Pulmonary artery endothelial cell (primary cell): ENCODE measurements around the gene NAV2. TPM values are rescaled to one million over a fixed set of nuclear protein-coding genes. Genes with fewer than 3 reads are reported as not detected.

Experiments used
- DNase-seq: peaks from one replicate; pipeline ENCODE4 v3.0.0-alpha.2; 2011; ENCODE audit warnings: low read depth, low spot score
- total RNA-seq: library from RNA; depleted of rRNA; stranded (reverse); fragments of >200 nt; gene quantifications from 2 replicates; pipeline ENCODE4 v1.2.3, GENCODE V29; 2014

The NAV2 gene
- total RNA-seq, 1 donor from 2014 or later, result 9.5 TPM

DNA sequence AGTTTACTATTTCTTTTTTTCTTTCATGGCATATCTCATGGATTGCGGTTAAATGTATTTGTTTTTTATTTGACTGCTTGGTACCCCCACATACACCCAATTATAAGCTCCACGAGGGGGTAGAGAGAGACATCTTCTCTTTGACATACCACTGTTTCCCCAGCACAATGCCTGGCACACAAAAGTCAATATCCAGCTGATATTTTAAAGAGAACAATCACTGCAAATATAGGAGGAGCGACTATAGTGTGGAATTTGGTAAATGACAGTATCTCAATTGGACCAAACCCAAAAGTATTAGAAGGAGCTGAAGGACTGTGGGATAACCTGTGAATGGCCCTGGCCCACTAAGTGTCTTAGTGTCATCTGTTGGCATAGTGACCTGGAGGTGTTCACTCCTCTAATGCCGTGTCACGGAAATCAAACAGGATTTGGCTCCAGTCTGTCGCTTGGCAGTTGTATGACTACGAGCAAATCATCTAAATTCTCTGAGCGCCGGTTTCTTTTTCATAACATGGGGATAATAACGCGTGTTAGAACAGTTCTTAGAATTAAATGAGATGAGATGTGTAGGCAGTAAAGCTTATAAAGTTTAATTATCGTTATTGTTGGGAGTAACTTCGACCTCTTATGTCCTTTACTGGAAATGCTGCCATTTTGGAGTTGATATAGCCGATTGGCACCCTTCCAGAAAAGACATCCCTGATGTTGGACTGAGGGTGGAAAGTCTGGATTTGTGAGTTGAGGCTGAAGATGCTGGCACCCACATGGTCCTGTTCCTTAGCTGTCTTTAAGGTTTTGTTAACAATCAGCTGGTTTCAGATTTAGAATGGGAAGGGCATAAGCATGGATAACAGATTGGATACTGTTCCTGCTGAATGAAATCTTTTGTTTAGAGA, 303.1 kb downstream of the NAV2 start:
- no peak for DNase-seq

DNA sequence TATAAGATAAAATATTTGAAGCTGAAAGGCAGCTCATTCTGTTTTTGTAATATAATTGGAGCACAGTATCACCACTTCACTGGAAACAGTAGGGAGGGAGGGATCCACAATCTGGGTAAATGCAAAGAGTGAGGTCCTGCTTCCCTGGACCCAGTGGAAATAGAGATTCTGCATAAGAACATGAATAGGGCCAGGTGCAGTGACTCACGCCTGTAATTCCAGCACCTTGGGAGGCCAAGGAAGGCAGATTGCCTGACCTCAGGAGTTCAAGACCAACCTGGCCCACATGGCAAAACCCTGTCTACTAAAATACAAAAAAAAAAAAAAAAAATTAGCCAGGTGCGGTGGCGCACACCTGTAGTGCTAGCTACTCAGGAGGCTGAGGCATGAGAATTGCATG, 303.9 kb downstream of the NAV2 start:
- no peak for DNase-seq

DNA sequence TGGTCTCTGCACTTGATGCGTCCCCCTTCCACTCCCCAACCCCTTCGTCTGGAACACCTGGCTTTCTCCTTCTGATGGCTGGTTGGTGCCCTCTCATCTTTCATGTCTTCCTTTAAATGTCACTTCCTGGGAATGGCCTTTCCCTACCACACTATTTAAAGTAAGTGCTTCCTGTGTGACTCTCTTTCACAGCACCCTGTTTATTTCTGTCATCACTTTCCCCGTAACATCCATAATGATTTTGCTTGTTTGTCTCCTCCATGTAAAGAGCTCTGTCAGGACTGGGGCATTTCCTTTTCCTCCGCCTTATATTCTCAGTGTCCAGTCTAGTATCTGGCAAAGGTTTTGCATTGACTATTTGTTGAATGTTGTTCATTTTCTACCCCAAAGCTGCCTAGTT, 304.7 kb downstream of the NAV2 start:
- DNase-seq, result no peak

DNA sequence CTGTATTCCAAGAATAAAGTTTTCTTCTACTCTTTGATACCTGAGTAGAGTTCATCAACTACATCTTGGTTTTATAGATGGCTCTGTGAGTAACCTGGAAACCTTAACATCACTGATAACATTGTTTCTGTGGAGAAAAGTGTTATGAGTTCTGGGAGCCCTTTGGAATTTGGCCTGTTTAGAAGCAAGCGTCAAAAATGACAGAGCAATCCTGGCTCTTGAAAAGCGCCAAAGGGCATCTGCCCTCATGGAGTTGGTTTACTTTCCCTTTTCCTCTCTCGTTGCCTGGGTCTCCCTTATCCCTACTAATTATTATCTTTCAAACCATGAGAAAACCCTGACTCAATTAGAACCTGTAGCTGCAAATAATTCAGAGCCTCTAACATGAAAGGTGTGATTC, 307.6 kb downstream of the NAV2 start:
- no peak for DNase-seq

DNA sequence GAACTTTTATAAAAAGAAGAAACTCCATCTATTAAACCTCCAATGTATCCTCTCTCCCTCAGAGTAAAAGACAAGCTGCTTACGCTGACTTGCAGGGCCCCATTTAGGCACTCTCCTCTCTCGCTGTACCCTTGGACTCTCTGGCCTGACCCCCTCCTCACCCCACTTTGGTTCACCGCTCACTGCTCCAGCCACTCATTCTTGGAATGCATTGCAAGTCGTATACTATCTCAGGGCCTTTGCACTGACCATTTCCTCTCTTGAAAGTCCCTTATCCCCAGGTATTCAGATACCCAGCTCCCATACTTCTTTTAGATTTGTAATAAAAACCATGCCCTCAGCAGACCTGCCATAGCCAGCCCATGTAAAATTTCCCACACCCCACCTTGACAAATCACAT, 308.1 kb downstream of the NAV2 start:
- DNase-seq, result no peak

DNA sequence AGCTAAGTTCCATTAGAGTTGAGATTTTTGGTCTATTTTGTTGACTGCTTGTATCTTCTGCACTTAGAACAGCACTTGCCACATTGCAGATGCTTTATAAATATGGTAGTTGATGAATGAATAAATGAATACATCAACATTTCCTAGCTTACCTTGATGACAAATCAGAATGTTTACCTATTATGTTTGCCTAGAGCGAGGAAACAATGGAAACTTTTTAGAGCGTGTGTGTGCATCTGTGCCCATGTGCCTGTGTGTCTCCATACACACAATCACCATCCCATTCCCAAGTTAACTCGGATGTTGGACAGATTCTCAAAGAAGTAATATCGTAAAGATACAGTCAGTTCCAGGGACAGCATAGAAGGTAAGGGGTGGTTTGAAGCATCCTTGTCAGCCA, 308.6 kb downstream of the NAV2 start:
- DNase-seq, result no peak

DNA sequence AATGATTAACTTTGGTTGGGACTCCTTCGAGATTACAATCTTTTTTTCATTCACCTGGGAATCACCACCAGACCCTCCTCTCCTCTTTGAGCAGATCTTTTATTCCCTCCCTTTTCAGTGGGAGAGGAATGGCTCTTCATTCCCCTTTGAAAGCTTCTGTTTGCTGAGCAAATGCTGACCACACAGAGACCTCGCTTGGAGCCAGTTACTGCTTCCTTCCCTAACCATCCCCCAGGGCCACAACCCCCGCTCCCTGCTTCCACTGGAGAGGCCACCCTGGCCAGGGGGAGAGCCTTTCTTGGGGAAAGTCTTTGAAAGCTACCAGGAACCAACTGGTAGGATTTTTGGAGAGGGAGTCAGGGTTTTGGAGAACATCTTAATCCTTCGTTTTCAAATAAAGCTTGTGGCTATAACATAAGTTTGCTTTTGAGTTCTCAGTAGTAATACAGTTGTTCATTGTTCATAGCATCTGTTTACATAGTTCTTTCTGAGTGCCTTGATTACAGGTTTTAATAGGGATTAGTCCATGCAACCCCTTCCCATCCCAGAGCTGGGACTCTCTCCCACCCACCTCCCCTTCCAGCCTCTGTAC, 309.2 kb downstream of the NAV2 start:
- no peak for DNase-seq

DNA sequence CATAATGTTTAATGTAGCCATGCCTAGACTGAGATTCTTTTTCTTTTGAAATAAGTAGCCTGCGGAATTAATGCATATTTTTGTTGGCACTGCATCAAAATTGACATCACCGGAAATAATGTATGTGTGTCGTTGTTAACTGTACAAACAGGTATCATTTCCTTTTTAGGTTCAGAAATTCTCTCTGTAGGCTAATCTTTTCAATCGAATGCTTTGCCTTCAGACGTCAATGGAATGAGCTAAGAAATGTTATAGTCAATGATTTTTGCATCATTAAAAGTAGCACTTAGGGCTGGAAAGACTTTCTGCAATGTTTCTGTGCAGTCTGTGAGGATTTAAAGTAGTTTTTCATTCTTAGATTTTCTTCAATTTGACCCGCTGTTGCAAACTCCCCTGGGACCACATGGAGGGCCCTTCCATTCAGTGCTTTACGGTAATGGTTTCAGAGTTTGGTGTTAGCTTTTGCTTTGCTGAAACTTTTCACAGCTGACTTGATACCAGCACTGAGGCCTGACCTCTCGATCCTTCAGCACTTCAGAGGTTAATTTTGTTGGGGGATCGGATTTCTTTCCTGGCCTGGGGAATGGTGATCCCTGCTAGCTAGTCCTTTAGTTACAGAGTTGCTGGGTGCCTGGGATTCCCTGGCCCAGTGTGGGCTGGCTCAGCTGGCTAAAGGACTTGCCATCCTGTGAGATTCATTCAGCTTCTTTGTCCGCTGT, 309.9 kb downstream of the NAV2 start:
- DNase-seq, result peak; percentile 29

DNA sequence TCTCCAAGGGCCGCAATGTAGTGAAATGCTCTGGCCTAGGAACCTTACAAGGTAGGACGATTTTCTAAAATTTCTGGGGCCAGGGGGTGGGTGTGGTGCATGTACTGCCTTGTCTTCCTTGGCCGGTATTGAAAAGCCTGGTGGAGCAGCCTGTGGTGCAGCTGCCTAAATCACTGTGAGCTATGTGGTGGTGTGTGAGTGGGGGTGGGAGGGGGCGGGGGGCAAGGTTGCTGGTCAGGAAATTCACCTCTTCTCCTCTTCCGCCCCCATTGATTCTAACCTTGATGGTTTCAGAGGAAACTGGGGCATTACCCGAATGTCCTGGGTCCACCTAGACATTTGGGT, 310.4 kb downstream of the NAV2 start:
- DNase-seq, result no peak

DNA sequence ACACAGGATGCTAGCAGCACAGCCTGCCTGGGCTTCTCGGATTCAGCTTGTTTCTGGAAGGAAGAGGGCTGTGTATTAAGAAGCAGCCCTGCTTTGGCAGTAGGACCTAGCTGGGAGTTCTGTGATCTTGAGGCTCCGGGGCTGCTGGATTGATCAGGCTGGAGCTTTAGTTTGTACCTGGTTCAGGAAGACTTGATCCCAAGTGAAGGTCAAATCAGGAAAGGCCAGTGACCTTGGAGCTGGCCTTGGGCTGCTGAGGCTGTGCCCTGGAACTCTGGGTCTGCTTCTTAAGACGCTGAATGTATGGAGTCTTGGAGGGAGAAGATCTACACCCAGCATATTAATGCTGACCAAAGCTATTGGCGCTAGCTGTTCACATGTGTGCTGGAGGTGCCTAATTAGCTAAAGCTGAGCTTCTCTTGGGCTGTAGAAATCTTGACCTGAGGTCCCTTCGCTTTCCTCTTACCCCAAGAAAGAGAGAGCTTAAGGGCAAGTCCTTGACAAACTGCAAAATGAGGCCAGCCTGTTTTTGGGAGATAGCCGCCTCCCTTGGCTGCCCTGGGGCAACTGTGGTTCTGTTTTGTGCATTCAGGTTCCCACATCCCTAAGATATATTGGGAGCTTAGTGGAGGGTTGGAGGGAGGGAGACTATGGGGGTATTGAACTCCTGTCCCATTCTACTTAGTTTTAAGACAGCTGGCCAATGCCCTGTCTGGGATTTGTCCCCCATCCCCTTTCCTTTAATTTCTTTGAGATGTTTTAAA, 311.7 kb downstream of the NAV2 start:
- no peak for DNase-seq

DNA sequence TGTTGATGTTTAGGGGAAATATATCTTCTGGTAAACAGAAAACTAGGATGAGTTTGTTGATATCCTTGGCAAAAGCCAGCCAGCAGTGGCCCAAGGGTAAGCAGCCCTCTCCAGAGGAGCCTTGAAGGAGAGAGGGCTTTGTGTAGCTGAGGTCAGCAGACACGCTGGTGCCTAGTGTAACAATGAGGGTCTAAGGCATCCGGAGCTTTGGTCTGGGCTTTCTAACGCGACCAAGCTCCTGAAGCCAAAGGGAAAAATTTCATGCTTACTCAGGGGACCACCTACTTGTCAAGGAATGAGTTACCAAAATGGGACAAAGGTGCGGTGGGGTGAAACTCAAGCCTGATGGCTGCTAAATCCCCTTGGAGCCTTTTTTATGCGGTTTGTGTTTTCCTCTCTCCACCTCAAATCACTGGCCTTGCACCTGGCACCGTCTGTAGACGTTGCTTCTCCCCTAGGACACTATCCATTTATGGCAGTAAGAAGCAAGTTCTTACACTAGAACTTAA, 312.7 kb downstream of the NAV2 start:
- no peak for DNase-seq

DNA sequence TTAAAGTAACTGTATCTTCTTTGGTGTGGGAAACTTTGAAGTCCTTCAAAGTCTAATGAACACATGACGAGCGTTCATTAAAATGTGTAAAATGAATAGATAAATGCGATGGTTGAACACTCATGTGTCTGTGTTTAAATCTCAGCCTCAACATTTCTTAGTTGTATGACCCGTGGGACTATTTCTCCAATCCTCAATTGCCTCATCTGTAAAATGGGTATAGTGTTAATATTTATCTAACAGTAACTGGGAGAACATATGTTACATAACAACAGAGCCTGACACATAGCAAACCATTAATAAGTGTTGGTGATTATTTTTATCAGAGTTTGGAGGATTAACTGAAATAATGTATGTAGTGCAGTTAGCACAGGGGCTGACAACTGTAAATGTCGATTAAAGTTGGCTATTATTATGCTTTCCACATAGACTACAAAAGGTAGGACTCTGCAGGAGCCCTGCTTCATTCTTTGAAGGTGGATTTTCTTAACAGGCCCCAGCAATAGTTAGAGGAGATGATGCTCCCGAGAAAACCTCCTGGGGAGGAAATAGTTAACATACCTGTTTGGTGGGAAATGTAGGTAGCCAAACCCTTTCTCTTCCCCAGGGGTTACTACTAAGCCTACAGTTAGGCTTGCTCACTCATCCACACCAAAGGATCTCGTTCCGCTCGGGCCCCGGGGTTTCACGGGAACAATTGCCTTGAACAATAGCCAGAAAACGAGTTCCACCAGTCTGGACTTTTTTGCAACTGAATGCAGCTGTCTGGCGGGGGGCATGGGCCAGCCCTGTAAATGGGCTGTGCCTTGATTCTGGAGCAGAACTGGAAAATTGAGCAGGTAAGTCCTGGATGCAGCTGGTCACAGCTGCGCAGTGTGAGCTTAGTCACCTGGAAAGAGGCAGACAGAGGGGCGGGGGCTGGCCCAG, 314.3 kb downstream of the NAV2 start:
- no peak for DNase-seq

DNA sequence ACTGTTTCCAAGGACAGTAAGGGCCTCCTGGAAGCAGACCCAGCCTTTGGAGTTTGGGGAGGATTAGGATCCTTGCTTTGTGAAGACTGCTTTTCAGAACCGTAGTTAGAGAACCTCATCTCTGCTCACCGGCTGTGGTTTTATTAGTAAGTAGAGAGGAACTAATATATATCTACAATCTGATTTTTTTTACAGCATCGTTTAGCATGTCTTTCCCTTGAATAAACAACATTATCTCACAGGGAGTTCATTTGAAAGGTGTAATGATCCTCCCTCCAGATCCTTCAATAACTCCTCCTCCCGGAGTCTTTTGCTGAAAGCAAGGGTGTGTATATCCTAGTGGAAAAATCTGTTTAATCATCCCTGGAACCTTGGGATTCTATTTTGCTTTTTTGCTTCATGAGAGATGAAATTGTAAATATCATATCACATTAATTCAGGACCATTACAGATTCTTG, 314.9 kb downstream of the NAV2 start:
- DNase-seq, result no peak

DNA sequence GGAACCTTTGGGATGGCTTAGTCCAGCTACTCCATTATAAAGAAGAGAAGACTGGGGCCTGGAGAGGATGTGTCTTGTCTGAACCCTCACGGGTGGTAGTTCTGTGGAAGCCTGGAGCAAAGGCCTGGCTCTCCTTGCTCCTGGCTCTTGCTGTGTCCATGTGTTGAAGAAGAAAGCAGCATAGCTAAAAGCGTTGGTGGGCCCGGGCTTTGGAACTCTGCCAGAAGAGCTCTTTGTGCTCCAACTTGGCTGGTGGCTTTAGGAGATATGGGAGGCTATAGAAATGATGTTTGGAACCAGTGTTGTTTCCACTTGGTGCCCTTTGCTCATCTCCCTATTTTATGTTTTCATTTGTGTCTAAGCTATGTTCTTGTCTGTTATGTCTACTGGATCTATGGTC, 316.6 kb downstream of the NAV2 start:
- no peak for DNase-seq

DNA sequence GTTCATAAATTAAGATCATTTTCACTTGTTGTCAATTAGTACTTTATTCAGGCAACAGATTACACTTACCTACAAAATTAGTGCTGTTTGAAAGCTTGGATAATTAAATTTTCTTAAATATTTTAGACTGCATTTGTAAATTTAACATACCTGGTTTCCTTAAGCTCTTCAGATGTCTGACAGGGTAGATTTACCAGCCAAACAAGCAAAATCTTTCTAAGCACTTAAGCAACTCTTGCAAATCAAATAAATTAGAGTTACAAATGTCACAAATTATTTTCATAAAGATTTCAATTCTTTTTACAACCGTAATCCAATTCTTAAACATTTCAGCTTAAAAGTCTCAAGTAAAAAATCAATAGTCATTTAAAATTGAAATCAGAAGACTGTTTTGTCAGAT, 317.8 kb downstream of the NAV2 start:
- no peak for DNase-seq

DNA sequence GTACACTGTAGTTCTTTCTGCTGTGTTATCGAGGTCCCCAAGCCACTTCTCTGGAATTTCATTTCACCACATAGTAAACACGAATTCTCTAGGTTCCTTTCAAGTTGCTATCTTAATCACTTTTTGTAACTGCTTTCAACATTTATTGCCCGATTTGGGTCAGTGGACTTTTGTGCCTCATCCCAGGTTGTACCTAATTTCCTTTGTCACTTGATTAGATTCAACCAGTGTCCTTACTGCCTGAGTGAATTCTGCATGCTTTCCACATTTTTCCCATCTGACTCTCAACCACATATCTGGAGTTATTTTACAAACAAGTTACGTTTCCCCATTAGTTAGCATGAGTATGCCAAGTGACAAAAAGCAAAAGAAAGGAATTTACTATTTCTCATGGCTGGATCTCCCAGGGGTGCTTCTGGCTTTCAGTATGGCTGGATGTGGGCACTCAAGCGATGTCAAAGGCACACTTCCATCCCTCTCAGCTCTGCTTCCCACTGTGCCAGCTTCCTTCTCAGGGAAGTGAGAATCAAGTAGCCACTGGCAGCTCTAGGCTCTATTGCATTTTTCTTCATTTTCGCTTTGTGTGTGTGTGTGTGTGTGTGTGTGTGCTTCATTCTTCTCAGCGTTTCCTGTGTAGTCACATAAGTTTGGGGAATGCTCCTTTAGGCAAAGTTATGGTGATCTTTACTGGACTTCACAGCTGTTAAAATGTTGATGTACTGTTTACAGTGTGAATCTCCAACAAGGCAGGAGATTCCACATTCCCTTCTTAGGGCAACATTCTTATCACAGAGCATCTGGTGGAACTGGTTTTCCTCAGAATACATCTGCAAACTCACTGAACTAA, 318.7 kb downstream of the NAV2 start:
- DNase-seq, result no peak

DNA sequence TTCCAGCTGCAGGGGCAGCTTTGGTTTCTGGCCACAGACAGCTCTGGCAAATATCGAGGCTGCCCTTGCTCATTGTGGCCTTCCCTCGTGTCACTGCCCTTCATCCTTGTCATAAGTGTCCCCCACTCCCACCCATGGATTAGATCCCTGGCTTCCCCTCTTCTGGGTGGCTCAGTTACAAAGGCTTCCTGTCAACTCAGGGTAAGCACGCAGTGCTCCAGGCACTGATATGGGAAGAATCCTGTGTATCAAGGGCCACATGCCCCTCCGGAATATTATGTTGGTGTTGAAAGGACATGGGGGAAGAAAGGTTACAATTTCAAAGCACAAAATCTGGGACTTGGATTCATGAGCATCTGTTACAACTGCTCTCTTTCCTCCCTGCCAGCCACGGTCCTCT, 319.5 kb downstream of the NAV2 start:
- no peak for DNase-seq

DNA sequence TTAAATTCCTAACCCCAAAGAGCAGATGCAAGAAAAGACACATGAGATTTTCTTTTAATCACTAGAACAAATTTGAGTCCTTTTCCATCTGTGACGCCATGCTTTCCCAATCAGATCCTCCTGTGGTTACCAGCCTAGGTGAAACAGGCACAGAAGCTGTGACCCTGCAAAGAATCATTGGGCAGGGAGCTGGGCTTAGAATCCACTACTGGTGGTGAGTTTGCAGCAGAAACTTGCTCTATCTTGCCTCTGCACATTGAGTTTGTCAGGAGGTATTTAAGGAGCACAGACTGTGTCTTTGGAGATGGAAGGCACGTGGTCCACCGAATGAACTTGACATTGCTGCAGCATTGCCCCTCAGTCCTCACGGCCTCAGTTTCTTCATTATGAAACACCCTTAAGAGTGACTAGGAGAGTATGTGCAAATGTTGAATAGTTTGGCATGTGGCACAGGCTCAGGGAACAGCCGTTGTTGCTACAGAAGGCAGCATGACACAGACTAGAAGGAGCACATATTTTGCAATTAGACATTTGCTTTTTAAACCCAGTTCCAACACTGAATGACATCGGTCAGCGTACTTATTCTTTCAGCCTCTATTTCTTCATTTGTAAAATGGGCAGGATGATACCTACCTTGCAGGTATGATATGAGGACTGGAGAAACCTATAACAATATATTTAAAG, 320.1 kb downstream of the NAV2 start:
- DNase-seq, result no peak

DNA sequence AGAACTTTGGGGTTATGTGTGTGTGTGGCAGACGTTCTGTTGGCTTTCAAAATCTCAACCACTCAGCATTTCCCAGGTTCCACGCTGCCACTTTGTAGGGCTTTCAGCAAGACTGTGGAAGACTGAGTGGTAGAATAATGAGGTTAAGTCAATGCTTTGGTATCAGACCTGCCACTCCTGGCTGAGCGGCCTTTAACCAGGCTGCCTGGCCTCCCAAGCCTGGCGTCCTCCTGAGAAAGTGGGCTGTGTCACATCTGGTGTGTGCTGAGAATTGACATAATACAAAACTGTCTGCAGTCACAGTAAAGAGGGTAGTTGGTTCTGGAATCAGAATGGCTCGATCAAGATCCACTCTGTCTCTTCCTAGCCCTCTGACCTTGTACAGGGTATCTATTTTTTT, 321.2 kb downstream of the NAV2 start:
- no peak for DNase-seq
